Suprapubic skin (tissue), 4 donors: ENCODE measurements around the gene LPIN3. TPM values are rescaled to one million over a fixed set of nuclear protein-coding genes. Genes with fewer than 3 reads are reported as not detected.

Source experiments
- DNase-seq, 2 donors: peaks; one replicate each; pipeline ENCODE4 v3.0.0-alpha.2; 2019; ENCODE audit warnings: low spot score in 2 of 2
- H3K27ac ChIP-seq: fragments of 200-600 bp; sonication (generic); one replicate; pipeline ENCODE4 v1.5.1; 2019
- H3K27me3 ChIP-seq: fragments of 200-600 bp; sonication (generic); one replicate; pipeline ENCODE4 v1.5.1; 2019
- H3K36me3 ChIP-seq: fragments of 200-600 bp; sonication (generic); one replicate; pipeline ENCODE4 v1.5.1; 2019
- H3K4me1 ChIP-seq: fragments of 200-600 bp; sonication (generic); one replicate; pipeline ENCODE4 v1.5.1; 2019
- H3K4me3 ChIP-seq: fragments of 200-600 bp; sonication (generic); one replicate; pipeline ENCODE4 v1.5.1; 2019; ENCODE audit warnings: mild to moderate bottlenecking
- H3K9me3 ChIP-seq: fragments of 200-600 bp; sonication (generic); one replicate; pipeline ENCODE4 v1.5.1; 2019
- CTCF ChIP-seq, 2 donors: fragments of 200-600 bp in 1 of 2; fragments of 450-650 bp in 1 of 2; sonication (generic) in 1 of 2; IDR thresholded peaks; one replicate each; pipeline ENCODE4 v1.5.1; 2016 to 2019; ENCODE audit warnings: antibody characterized with exemption in 2 of 2, mild to moderate bottlenecking in 1 of 2, moderate library complexity in 1 of 2
- EP300 ChIP-seq: sonication (generic); formaldehyde crosslinking; IDR thresholded peaks from one replicate; pipeline ENCODE4 v1.6.1; 2017; ENCODE audit warnings: antibody characterized with exemption
- POLR2A ChIP-seq, 2 donors: fragments of 450-650 bp; IDR thresholded peaks; one replicate each; pipeline ENCODE4 v1.6.1; 2017; ENCODE audit warnings: antibody characterized with exemption in 2 of 2, mild to moderate bottlenecking in 2 of 2, moderate library complexity in 2 of 2
- POLR2AphosphoS5 ChIP-seq, 3 donors: sonication (generic); formaldehyde crosslinking; IDR thresholded peaks; one replicate each; pipeline ENCODE4 v1.6.1; 2017; ENCODE audit warnings: antibody characterized with exemption in 3 of 3
- WGBS: methylation state at CpG from one replicate; pipeline ENCODE4 v1.1.5; 2018; 5-methylcytosine and 5-hydroxymethylcytosine counted together
- total RNA-seq, 4 donors: library from RNA; depleted of rRNA; stranded (reverse); fragments of >200 nt; gene quantifications; one replicate each; pipeline ENCODE4 v1.1.0, GENCODE V29; 2016

LPIN3 gene
- total RNA-seq, 4 donors from 2014 or later = 74.6 to 213 (median 85.2) TPM

DNA sequence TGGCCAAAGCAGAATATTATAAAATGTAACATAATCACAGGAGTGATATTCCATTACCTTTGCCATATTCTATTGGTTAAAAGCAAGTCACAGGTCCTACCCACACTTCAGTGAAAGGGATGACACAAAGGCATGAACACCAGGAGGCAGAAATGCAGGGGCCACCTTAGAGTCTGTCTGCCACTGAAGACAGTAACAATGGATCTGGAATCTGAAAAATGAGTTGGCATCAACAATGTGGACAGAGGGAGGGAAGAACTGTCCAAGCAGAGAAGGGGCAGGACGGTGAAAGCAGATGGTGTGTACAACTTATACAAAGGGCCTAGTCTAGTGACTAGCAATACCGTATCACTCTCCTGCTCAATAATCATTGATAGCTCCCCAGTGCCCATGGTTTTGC is 6.6 kb upstream of the LPIN3 start:
- 73% methylated on average over 2 of the region's 2 CpGs for WGBS
- H3K4me1 ChIP-seq = peaks cover 11% of the 10 kb centered on the region
- no peaks in the 10 kb centered on the region for H3K36me3 ChIP-seq
- H3K27me3 ChIP-seq = no peaks in the 10 kb centered on the region
- H3K9me3 ChIP-seq = no peaks in the 10 kb centered on the region
- TF ChIP-seq EP300 (no peak), POLR2AphosphoS5 (IDR thresholded peaks at IDR 0.05) (no peak), POLR2A (IDR thresholded peaks at IDR 0.05) (no peak), CTCF (IDR thresholded peaks at IDR 0.05) (no peak)
- H3K27ac ChIP-seq = no peak overlapping the region
- no peak overlapping the region for H3K4me3 ChIP-seq
- DNase-seq = peak in 1 of 2 donors; percentile 8

DNA sequence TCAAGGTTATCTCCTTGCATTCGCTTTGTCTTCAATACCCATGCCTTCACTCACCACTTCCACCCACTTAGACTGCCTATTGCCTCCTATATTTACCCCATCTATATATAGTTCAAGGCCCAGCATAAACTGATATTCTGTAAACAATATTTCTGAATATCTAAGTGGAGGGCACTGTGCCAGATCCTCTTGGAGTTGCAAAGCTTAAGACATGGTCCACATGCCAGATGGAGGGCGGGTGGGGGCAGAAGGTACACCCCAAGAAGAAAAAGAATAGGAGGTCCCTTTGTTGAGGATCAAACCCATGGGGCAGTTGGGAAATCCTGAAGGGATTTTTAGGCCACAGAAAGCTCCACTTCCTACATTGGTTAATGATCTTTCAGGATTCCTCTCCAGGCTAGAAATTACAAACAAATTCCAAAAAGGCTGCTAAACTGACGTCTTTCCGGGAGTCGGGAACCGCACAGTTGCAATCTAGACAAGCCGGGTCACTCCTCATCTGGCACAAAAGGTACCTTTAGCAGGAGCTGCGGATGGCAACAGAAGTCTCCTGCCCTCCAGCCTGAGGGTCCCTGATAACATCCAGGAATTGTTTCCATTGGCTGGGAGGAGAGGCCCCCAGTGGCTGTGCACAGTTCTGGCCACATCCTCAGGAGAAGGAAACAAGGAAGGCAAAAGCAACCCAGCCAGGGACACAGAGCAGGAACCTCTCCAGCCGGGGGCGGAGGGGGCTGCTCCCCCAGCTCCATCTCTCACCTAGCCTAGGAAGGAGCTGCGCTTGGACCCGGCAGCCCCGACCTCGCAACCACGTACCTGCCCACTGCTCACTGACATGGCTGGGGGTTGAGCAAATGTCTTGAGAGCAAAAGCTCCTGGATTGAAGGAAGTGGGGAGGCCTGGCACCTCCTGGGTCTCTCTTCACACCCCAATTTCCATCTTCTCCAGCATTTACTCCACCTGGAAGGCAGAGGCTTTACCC is 5.9 kb upstream of the LPIN3 start:
- Histone ChIP-seq H3K4me3 (no peak overlapping the region), H3K9me3 (no peaks in the 10 kb centered on the region), H3K36me3 (no peaks in the 10 kb centered on the region), H3K27ac (no peak overlapping the region), H3K4me1 (peaks cover 9% of the 10 kb centered on the region), H3K27me3 (no peaks in the 10 kb centered on the region)
- WGBS = 88% methylated on average over 15 of the region's 15 CpGs
- no peak for TF ChIP-seq CTCF (IDR thresholded peaks at IDR 0.05)
- no peak for TF ChIP-seq POLR2AphosphoS5 (IDR thresholded peaks at IDR 0.05)
- TF ChIP-seq EP300 = no peak
- no peak for TF ChIP-seq POLR2A (IDR thresholded peaks at IDR 0.05)
- DNase-seq = peak in 1 of 2 donors; percentile 44

GRCh38 chr20:41335591-41335990 is 5.0 kb upstream of the LPIN3 start:
- peak in 1 of 2 donors; percentile 24 for DNase-seq
- 92% methylated on average over 1 of the region's 1 CpG for WGBS
- TF ChIP-seq POLR2AphosphoS5 (IDR thresholded peaks at IDR 0.05) = no peak
- no peak for TF ChIP-seq POLR2A (IDR thresholded peaks at IDR 0.05)
- TF ChIP-seq EP300 = no peak
- no peak for TF ChIP-seq CTCF (IDR thresholded peaks at IDR 0.05)
- H3K27ac ChIP-seq = no peak overlapping the region
- no peak overlapping the region for H3K4me3 ChIP-seq
- H3K27me3 ChIP-seq = no peaks in the 10 kb centered on the region
- no peaks in the 10 kb centered on the region for H3K36me3 ChIP-seq
- H3K9me3 ChIP-seq = no peaks in the 10 kb centered on the region
- H3K4me1 ChIP-seq = peaks cover 13% of the 10 kb centered on the region

GRCh38 chr20:41336711-41337492 is 3.7 kb upstream of the LPIN3 start:
- Histone ChIP-seq H3K4me1 (peaks cover 26% of the 10 kb centered on the region), H3K36me3 (no peaks in the 10 kb centered on the region), H3K9me3 (no peaks in the 10 kb centered on the region), H3K4me3 (no peak overlapping the region), H3K27ac (no peak overlapping the region), H3K27me3 (no peaks in the 10 kb centered on the region)
- no peak for DNase-seq
- no peak for TF ChIP-seq POLR2A (IDR thresholded peaks at IDR 0.05)
- no peak for TF ChIP-seq CTCF (IDR thresholded peaks at IDR 0.05)
- TF ChIP-seq POLR2AphosphoS5 (IDR thresholded peaks at IDR 0.05) = no peak
- no peak for TF ChIP-seq EP300
- 95% methylated on average over 4 of the region's 4 CpGs for WGBS

DNA sequence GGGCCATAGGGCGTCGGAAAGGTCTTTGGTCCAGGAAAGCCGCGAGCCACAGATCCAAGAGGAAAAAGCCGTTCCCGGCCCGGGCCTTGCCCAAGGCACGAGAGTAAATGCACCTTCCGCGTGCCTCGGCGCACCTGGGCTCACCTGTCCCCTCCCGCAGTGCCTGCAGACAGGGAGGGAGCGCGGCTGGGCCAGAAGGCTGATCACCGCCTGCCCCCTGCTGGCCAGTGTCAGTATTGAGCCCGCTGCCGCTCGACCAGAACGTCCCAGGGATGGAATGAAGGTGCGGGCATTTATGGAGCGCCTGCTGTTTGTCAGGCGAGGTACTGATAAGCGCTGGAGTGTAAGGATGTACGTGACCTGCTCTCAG is 679 bp upstream of the LPIN3 start:
- peak; percentile 92 to 95 for DNase-seq
- no peak for TF ChIP-seq POLR2A (IDR thresholded peaks at IDR 0.05)
- no peak for TF ChIP-seq EP300
- TF ChIP-seq POLR2AphosphoS5 (IDR thresholded peaks at IDR 0.05) = peak in 1 of 3 donors; percentile 64
- peak; percentile 96 to 99 for TF ChIP-seq CTCF (IDR thresholded peaks at IDR 0.05)
- peak overlapping the region; percentile 78 for H3K27ac ChIP-seq
- H3K9me3 ChIP-seq = no peaks in the 10 kb centered on the region
- H3K27me3 ChIP-seq = no peaks in the 10 kb centered on the region
- WGBS = 0% methylated on average over 9 of the region's 25 CpGs
- H3K4me3 ChIP-seq = peak overlapping the region; percentile 56
- H3K4me1 ChIP-seq = peaks cover 48% of the 10 kb centered on the region
- no peaks in the 10 kb centered on the region for H3K36me3 ChIP-seq
